A549 (cell line): Measurements from ENCODE around the gene COMMD6. TPM values are rescaled to one million over a fixed set of nuclear protein-coding genes. Genes with fewer than 3 reads are reported as not detected.

Experiments
- ATAC-seq, 2 experiments: fragments of 200-7000 bp in 1 of 2; fragments of >200 bp in 1 of 2; cut with Nextera tagmentation in 1 of 2; cut with Tn5 transposase in 1 of 2; 3 replicates each; pipeline versions ENCODE4 v1.8.0 to v1.9.1; 2018 to 2020; ENCODE audit warnings: mild to moderate bottlenecking in 1 of 2, moderate library complexity in 1 of 2
- CTCF ChIA-PET: fragments of 300-600 bp; sonication (Branson Sonifier 250); formaldehyde crosslinking; extraction: SDS; loops from one replicate; lab custom pipeline; 2021; ENCODE audit warnings: antibody characterized with exemption, inconsistent platforms; lab: Yijun Ruan, JAX
- POLR2A ChIA-PET: fragments of 350-600 bp; formaldehyde crosslinking; extraction: SDS; loops from one replicate; lab custom pipeline; 2021; ENCODE audit warnings: antibody characterized with exemption, inconsistent platforms; lab: Yijun Ruan, JAX
- DNase-seq, 2 experiments: peaks; one replicate each; pipeline versions ENCODE4 v3.0.0 to v3.0.0-alpha.2; 2011 to 2016; ENCODE audit warnings: low read depth in 1 of 2, low spot score in 1 of 2
- FAIRE-seq: peaks from 2 replicates; lab custom pipeline; 2011; peaks lifted over from hg19 to GRCh38; lab: Jason Lieb, UNC
- H3K27ac ChIP-seq, 2 experiments: fragments of >200 bp; sonication (Bioruptor Twin); formaldehyde crosslinking; 3 replicates each; pipeline ENCODE4 v1.5.1; 2016 to 2017
- H3K4me1 ChIP-seq: fragments of >200 bp; sonication (Bioruptor Twin); formaldehyde crosslinking; 3 replicates; pipeline ENCODE4 v1.6.1; 2016
- H3K4me2 ChIP-seq: fragments of >200 bp; sonication (Bioruptor Twin); formaldehyde crosslinking; 3 replicates; pipeline ENCODE4 v1.6.1; 2016
- H3K4me3 ChIP-seq: fragments of >200 bp; sonication (Bioruptor Twin); formaldehyde crosslinking; 3 replicates; pipeline ENCODE4 v1.5.1; 2016
- H3K9me3 ChIP-seq: fragments of >200 bp; sonication (Bioruptor Twin); formaldehyde crosslinking; 3 replicates; pipeline ENCODE4 v1.6.1; 2016
- ATOH8 ChIP-seq: fragments of 250-450 bp; sonication (Bioruptor Pico); IDR thresholded peaks from 2 replicates; pipeline ENCODE4 v1.5.0; 2020; ENCODE audit warnings: low read depth, mild to moderate bottlenecking, moderate library complexity
- BHLHE40 ChIP-seq: IDR thresholded peaks from 2 replicates; pipeline ENCODE4 v1.6.1; 2012; ENCODE audit warnings: low read depth, low read length, inconsistent platforms
- CBX2 ChIP-seq: fragments of 200-600 bp; sonication (generic); IDR thresholded peaks from 2 replicates; pipeline ENCODE4 v1.6.1; 2016; ENCODE audit warnings: low read depth, mild to moderate bottlenecking, borderline replicate concordance
- CBX8 ChIP-seq: fragments of 200-600 bp; sonication (generic); IDR thresholded peaks from 2 replicates; pipeline ENCODE4 v1.6.1; 2016
- E2F6 ChIP-seq: IDR thresholded peaks from 2 replicates; pipeline ENCODE4 v1.6.1; 2012; ENCODE audit warnings: low read depth, borderline replicate concordance
- EHMT2 ChIP-seq: fragments of 200-600 bp; sonication (generic); IDR thresholded peaks from 2 replicates; pipeline ENCODE4 v1.6.1; 2016; ENCODE audit warnings: antibody characterized with exemption, low read depth, mild to moderate bottlenecking, moderate library complexity
- EP300 ChIP-seq, 2 experiments: fragments of >200 bp; sonication (Bioruptor Twin); formaldehyde crosslinking; IDR thresholded peaks; 2 replicates in 1 of 2; 3 replicates in 1 of 2; pipeline ENCODE4 v1.6.1; 2016 to 2017
- HDAC2 ChIP-seq: fragments of 200-600 bp; sonication (generic); IDR thresholded peaks from 2 replicates; pipeline ENCODE4 v1.6.1; 2016
- HOXB13 ChIP-seq: fragments of 250-450 bp; sonication (Bioruptor Pico); IDR thresholded peaks from 2 replicates; pipeline ENCODE4 v1.5.0; 2020; ENCODE audit warnings: low read depth, mild to moderate bottlenecking, moderate library complexity
- HOXB5 ChIP-seq: fragments of 250-450 bp; sonication (Bioruptor Pico); IDR thresholded peaks from 2 replicates; pipeline ENCODE4 v1.5.0; 2020; ENCODE audit warnings: mild to moderate bottlenecking, moderate library complexity
- JUN ChIP-seq, 2 experiments: fragments of >200 bp; sonication (Bioruptor Twin); formaldehyde crosslinking; IDR thresholded peaks; 2 replicates in 1 of 2; 3 replicates in 1 of 2; pipeline ENCODE4 v1.6.1; 2016 to 2017
- KDM5A ChIP-seq: fragments of 200-600 bp; sonication (generic); IDR thresholded peaks from 2 replicates; pipeline ENCODE4 v1.6.1; 2016; ENCODE audit warnings: antibody characterized with exemption, mild to moderate bottlenecking
- MAZ ChIP-seq: fragments of 150-350 bp; IDR thresholded peaks from 2 replicates; pipeline ENCODE4 v1.6.1; 2014; ENCODE audit warnings: antibody characterized with exemption, low read depth, low read length, borderline replicate concordance
- POLR2A ChIP-seq: IDR thresholded peaks from 2 replicates; pipeline ENCODE4 v1.6.1; 2012; ENCODE audit warnings: mild to moderate bottlenecking, low read length
- RAD21 ChIP-seq, 2 experiments: fragments of >200 bp in 1 of 2; sonication (Bioruptor Twin) in 1 of 2; formaldehyde crosslinking in 1 of 2; IDR thresholded peaks in 1 of 2; conservative IDR thresholded peaks in 1 of 2; 2 replicates in 1 of 2; 3 replicates in 1 of 2; pipeline ENCODE4 v1.6.1; 2012 to 2018; ENCODE audit warnings: inconsistent platforms in 1 of 2
- SMC3 ChIP-seq: fragments of >200 bp; sonication (Bioruptor Twin); formaldehyde crosslinking; IDR thresholded peaks from 3 replicates; pipeline ENCODE4 v1.6.1; 2018; ENCODE audit warnings: inconsistent platforms
- TP53 ChIP-seq: fragments of 250-450 bp; sonication (Bioruptor Pico); IDR thresholded peaks from 2 replicates; pipeline ENCODE4 v1.5.0; 2021; ENCODE audit warnings: mild to moderate bottlenecking, moderate library complexity
- ZC3H11A ChIP-seq: fragments of 450-650 bp; IDR thresholded peaks from 2 replicates; pipeline ENCODE4 v1.6.1; 2014; ENCODE audit warnings: antibody characterized with exemption, mild to moderate bottlenecking
- WGBS: methylation state at CpG from one replicate; pipeline ENCODE4 v1.1.6; 2017; ENCODE audit errors: missing lambda C conversion rate; 5-methylcytosine and 5-hydroxymethylcytosine counted together
- polyA plus RNA-seq, 4 experiments: library from polyadenylated mRNA; depleted of rRNA in 3 of 4; stranded (reverse); fragments of >200 nt; fragmentation: RNase III in 1 of 4; extraction: RNeasy Plus Mini Kit Qiagen cat#74134 plus additional on column Dnase treatment in 1 of 4; gene quantifications; 2 replicates in 3 of 4; 3 replicates in 1 of 4; pipeline ENCODE4 v1.2.3, GENCODE V29; 2011 to 2017
- TF ChIP-seq, protein P1 (sequence below): IDR thresholded peaks from 2 replicates; pipeline ENCODE4 v1.6.1; 2012
- TF ChIP-seq, protein P2 (sequence below): fragments of 450-650 bp; IDR thresholded peaks from 2 replicates; pipeline ENCODE4 v1.6.1; 2014; ENCODE audit warnings: antibody characterized with exemption
- TF ChIP-seq, protein P3 (sequence below): IDR thresholded peaks from 2 replicates; pipeline ENCODE4 v1.6.1; 2012
- TF ChIP-seq, protein P4 (sequence below): fragments of >200 bp; sonication (Bioruptor Twin); formaldehyde crosslinking; IDR thresholded peaks from 3 replicates; pipeline ENCODE4 v1.5.1; 2016

COMMD6 gene
- polyA plus RNA-seq, 2 of the 4 experiments (the other 2 are of a cell fraction): 225 to 227 TPM

DNA sequence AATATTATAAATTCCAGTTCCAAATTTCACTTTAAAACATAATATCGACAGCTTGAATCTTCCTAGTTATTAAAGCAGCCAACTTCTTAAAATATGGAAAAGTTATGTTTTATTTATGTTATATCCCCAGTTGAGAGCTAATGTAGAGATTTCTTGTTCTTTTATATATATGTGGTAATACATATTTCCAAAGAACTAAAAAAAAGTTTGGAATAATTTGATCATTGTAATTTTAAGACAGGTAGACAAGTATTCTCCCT is 54.9 kb downstream of the COMMD6 start:
- ATAC-seq (no peak), DNase-seq (no peak), FAIRE-seq (no peak)
- ChIA-PET CTCF (interaction anchor here (0.7 to 6.7 kb wide), 24 partner anchors 9 to 205 kb away, joined by 3 to 47 read pairs (median 4); partner anchors contain the start of genes COMMD6 and UCHL3), POLR2A (interaction anchor here (0.7 to 1.1 kb wide), 2 partner anchors 55 to 67 kb away, joined by 3 to 4 read pairs; partner anchors contain the start of gene UCHL3)
- H3K4me3 ChIP-seq: peak overlapping the region; percentile 92
- no peak for TF ChIP-seq CBX2
- TF ChIP-seq E2F6: no peak
- TF ChIP-seq EP300 (IDR thresholded peaks at IDR 0.05): no peak
- no peak for TF ChIP-seq HDAC2
- TF ChIP-seq POLR2A: no peak
- TF ChIP-seq SMC3: no peak
- TF ChIP-seq ATOH8: no peak
- TF ChIP-seq, protein P1, sequence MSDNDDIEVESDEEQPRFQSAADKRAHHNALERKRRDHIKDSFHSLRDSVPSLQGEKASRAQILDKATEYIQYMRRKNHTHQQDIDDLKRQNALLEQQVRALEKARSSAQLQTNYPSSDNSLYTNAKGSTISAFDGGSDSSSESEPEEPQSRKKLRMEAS: no peak
- TF ChIP-seq HOXB5 (CRISPR knock-in tag): no peak
- no peak for TF ChIP-seq ZC3H11A
- TF ChIP-seq EHMT2: no peak
- no peak for TF ChIP-seq CBX8
- TF ChIP-seq, protein P2, sequence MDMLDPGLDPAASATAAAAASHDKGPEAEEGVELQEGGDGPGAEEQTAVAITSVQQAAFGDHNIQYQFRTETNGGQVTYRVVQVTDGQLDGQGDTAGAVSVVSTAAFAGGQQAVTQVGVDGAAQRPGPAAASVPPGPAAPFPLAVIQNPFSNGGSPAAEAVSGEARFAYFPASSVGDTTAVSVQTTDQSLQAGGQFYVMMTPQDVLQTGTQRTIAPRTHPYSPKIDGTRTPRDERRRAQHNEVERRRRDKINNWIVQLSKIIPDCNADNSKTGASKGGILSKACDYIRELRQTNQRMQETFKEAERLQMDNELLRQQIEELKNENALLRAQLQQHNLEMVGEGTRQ: no peak
- no peak for TF ChIP-seq KDM5A
- TF ChIP-seq, protein P3, sequence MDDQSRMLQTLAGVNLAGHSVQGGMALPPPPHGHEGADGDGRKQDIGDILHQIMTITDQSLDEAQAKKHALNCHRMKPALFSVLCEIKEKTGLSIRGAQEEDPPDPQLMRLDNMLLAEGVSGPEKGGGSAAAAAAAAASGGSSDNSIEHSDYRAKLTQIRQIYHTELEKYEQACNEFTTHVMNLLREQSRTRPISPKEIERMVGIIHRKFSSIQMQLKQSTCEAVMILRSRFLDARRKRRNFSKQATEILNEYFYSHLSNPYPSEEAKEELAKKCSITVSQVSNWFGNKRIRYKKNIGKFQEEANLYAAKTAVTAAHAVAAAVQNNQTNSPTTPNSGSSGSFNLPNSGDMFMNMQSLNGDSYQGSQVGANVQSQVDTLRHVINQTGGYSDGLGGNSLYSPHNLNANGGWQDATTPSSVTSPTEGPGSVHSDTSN: no peak
- no peak for TF ChIP-seq BHLHE40
- no peak for TF ChIP-seq TP53 (CRISPR knock-in tag)
- TF ChIP-seq MAZ: no peak
- no peak for TF ChIP-seq HOXB13 (CRISPR knock-in tag)
- peak overlapping the region; percentile 84 for H3K4me2 ChIP-seq
- H3K27ac ChIP-seq: peak overlapping the region; percentile 74 to 92; a peak in 5 of 6 replicates
- H3K9me3 ChIP-seq: no peaks in the 10 kb centered on the region
- 0% methylated on average over 1 of the region's 1 CpG for WGBS
- H3K4me1 ChIP-seq: peaks cover 41% of the 10 kb centered on the region

DNA sequence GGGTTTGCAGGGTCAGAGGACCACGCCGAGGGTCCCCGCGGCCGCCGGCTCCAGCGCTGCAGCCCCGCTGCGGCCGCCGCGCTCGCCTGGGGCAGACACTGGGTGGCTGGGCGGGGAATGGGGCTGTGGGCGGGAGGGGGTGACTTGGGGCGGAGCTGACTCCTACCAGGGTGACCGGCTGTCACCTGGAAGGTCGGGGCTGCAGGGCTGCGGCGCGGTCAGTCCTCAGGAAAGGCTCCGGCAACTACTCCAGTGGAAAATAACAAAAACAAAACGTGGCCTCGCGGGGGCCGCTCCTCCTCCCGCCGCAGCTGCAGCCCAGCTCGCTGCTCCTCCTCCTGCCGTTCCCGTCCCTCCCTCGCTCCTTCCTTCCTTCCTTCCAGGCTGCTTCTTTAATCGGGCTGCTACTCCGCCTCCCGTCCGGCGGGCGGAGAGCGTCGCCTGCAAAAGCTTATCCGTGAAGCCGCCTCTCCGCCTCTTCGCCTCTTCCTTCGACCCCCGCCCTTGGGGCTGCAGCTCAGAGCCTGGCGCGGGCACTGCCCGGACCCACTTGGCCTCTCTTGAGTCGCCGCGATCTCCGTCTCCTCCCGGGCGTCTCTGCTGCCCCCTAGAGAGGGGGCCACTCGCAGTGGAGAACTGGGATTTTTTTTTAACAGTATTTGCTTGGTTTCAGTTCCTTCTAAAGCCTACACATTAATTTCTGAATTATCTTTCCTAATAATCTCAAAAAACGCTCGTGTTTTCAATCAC is 55.4 kb downstream of the COMMD6 start, which contains the start of gene TBC1D4:
TBC1D4 (minus strand) TSS at position 100 of the 750 bp plus-strand sequence. CDS start 402 bp downstream, outside the sequence.
- peak; percentile 56 to 75 for TF ChIP-seq RAD21 (conservative IDR thresholded peaks at IDR 0.05 in 1 of 2, IDR thresholded peaks at IDR 0.05 in 1 of 2)
- TF ChIP-seq, protein P1: peak; percentile 62; the same call in 1 of the 2 replicates
- TF ChIP-seq, protein P4, sequence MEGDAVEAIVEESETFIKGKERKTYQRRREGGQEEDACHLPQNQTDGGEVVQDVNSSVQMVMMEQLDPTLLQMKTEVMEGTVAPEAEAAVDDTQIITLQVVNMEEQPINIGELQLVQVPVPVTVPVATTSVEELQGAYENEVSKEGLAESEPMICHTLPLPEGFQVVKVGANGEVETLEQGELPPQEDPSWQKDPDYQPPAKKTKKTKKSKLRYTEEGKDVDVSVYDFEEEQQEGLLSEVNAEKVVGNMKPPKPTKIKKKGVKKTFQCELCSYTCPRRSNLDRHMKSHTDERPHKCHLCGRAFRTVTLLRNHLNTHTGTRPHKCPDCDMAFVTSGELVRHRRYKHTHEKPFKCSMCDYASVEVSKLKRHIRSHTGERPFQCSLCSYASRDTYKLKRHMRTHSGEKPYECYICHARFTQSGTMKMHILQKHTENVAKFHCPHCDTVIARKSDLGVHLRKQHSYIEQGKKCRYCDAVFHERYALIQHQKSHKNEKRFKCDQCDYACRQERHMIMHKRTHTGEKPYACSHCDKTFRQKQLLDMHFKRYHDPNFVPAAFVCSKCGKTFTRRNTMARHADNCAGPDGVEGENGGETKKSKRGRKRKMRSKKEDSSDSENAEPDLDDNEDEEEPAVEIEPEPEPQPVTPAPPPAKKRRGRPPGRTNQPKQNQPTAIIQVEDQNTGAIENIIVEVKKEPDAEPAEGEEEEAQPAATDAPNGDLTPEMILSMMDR: peak; percentile 78
- TF ChIP-seq JUN (IDR thresholded peaks at IDR 0.05): no peak
- peak; percentile 62; the same call in 2 of the 3 replicates for TF ChIP-seq SMC3
- no peak for TF ChIP-seq KDM5A
- TF ChIP-seq POLR2A: peak; percentile 27; the same call in 1 of the 2 replicates
- FAIRE-seq (no peak), DNase-seq (peak; percentile 50 to 90), ATAC-seq (peak; percentile 86 to 88)
- POLR2A ChIA-PET: interaction anchor here (0.7 to 1.1 kb wide), 5 partner anchors 55 to 67 kb away, joined by 3 to 4 read pairs (median 4); partner anchors contain the start of genes COMMD6 and UCHL3
- peak within 1 kb of the TSS; percentile 92 for H3K4me3 ChIP-seq
- H3K4me2 ChIP-seq: peak within 1 kb of the TSS; percentile 84
- 1% methylated on average over 37 of the region's 58 CpGs for WGBS
- peaks cover 41% of the 10 kb centered on the region for H3K4me1 ChIP-seq
- H3K9me3 ChIP-seq: no peaks in the 10 kb centered on the region
- H3K27ac ChIP-seq: peak within 1 kb of the TSS; percentile 74 to 92
- CTCF ChIA-PET: interaction anchor here (0.6 to 6.7 kb wide), 32 partner anchors 10 to 1648 kb away, joined by 3 to 47 read pairs (median 3); partner anchors contain the start of genes COMMD6 and UCHL3
